M059J (cell line): ENCODE data around the gene CNTNAP2. TPM values are rescaled to one million over a fixed set of nuclear protein-coding genes. Genes with fewer than 3 reads are reported as not detected.
"Not testable (repeated sequence)": the region's sequence is repeated elsewhere in the genome, so short reads cannot be mapped to it uniquely, and the experiment has no call there.

Source experiments
- DNase-seq: peaks from one replicate; pipeline ENCODE4 v3.0.0-alpha.2; 2012; ENCODE audit warnings: low read depth
- total RNA-seq: library from RNA; depleted of rRNA; stranded (reverse); fragments of >200 nt; shearing (Covaris generic); gene quantifications from 2 replicates; pipeline ENCODE4 v1.2.3, GENCODE V29; 2014

The CNTNAP2 gene
- total RNA-seq, 1 experiment from 2014 or later = not detected

GRCh38 chr7:147639037-147639436 lies 1522.4 kb downstream of the CNTNAP2 start:
- no peak for DNase-seq

GRCh38 chr7:147639751-147640150 lies 1523.2 kb downstream of the CNTNAP2 start:
- DNase-seq = no peak

GRCh38 chr7:147640821-147641220 lies 1524.2 kb downstream of the CNTNAP2 start:
- DNase-seq = no peak

GRCh38 chr7:147646568-147646967 lies 1530.0 kb downstream of the CNTNAP2 start:
- no peak for DNase-seq

- DNase-seq = no peak
Measured at GRCh38 chr7:147650991-147651390, 1534.4 kb downstream of the CNTNAP2 start.

GRCh38 chr7:147651601-147652000 lies 1535.0 kb downstream of the CNTNAP2 start:
- DNase-seq = no peak

GRCh38 chr7:147653456-147653855 lies 1536.9 kb downstream of the CNTNAP2 start:
- no peak for DNase-seq

- DNase-seq = no peak
Measured at GRCh38 chr7:147658392-147658967, 1541.9 kb downstream of the CNTNAP2 start.

GRCh38 chr7:147659036-147659995 lies 1542.7 kb downstream of the CNTNAP2 start:
- no peak for DNase-seq

- no peak for DNase-seq
Measured at GRCh38 chr7:147664541-147664940, 1547.9 kb downstream of the CNTNAP2 start.

GRCh38 chr7:147670759-147671158 lies 1554.2 kb downstream of the CNTNAP2 start:
- no peak for DNase-seq

GRCh38 chr7:147674705-147675104 lies 1558.1 kb downstream of the CNTNAP2 start:
- no peak for DNase-seq

- no peak for DNase-seq
Measured at GRCh38 chr7:147678943-147679342, 1562.3 kb downstream of the CNTNAP2 start.

- no peak for DNase-seq
Measured at GRCh38 chr7:147681530-147681929, 1564.9 kb downstream of the CNTNAP2 start.

GRCh38 chr7:147700702-147701101 lies 1584.1 kb downstream of the CNTNAP2 start:
- no peak for DNase-seq

GRCh38 chr7:147707926-147708325 lies 1591.3 kb downstream of the CNTNAP2 start:
- DNase-seq = no peak

GRCh38 chr7:147708871-147709270 lies 1592.3 kb downstream of the CNTNAP2 start:
- no peak for DNase-seq

- DNase-seq = no peak
Measured at GRCh38 chr7:147711447-147711846, 1594.8 kb downstream of the CNTNAP2 start.

GRCh38 chr7:147721962-147722830 lies 1605.6 kb downstream of the CNTNAP2 start:
- DNase-seq = no peak

GRCh38 chr7:147723536-147723935 lies 1606.9 kb downstream of the CNTNAP2 start:
- DNase-seq = no peak

- no peak for DNase-seq
Measured at GRCh38 chr7:147731311-147731710, 1614.7 kb downstream of the CNTNAP2 start.

- not testable (repeated sequence) for DNase-seq
Measured at GRCh38 chr7:147737559-147738214, 1621.1 kb downstream of the CNTNAP2 start.
